ENCODE measurements around the gene SNAI1. TPM values are rescaled to one million over a fixed set of nuclear protein-coding genes. Genes with fewer than 3 reads are reported as not detected.
"Not testable (repeated sequence)": the region's sequence is repeated elsewhere in the genome, so short reads cannot be mapped to it uniquely, and the experiment has no call there.

The SNAI1 gene
- polyA plus RNA-seq, 3 donors from 2014 or later = 0.36 to 0.68 TPM; not detected in 1

DNA sequence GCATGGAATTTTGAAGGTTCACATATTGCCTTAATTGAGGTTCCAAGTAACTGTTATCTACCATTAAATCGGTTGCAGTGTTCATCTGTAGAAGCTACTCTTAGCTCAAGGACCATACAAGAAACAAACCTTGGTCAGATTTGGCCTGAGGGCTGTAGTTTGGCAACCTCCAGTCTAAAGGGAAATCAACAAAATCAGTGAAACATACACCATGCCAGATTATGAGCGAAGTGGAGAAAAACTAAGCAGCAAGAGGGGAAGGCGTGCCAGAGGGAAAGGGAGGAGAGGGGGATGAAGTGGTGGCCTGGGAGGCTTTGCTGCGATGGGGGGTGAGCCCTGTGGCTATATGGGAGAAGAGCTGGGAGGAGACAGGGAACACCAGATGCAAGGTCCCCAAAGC is 8.8 kb upstream of the SNAI1 start:
- Mint-ChIP-seq H3K9me3 (no peaks in the 10 kb centered on the region), H3K27me3 (ENCODE audit: low read depth in 3 of 3) (no peaks in the 10 kb centered on the region), H3K4me1 (peaks cover 0 to 5% of the 10 kb centered on the region in 2 donors), H3K27ac (no peak overlapping the region), H3K36me3 (no peaks in the 10 kb centered on the region), H3K4me3 (no peak overlapping the region)
- DNase-seq = no peak

- no peak overlapping the region for H3K27ac Mint-ChIP-seq
- H3K36me3 Mint-ChIP-seq = no peaks in the 10 kb centered on the region
- no peak overlapping the region for H3K4me3 Mint-ChIP-seq
- H3K9me3 Mint-ChIP-seq = no peaks in the 10 kb centered on the region
- H3K4me1 Mint-ChIP-seq = peaks cover 9% of the 10 kb centered on the region in 2 donors
- no peak for DNase-seq
- peaks cover 0 to 2% (median under 1%) of the 10 kb centered on the region in 3 donors for H3K27me3 Mint-ChIP-seq (ENCODE audit: low read depth in 3 of 3)
Observed at GRCh38 chr20:49976542-49976941, 6.2 kb upstream of the SNAI1 start.

- DNase-seq; H3K36me3 Mint-ChIP-seq; H3K4me3 Mint-ChIP-seq; H3K9me3 Mint-ChIP-seq; H3K27ac Mint-ChIP-seq; H3K27me3 Mint-ChIP-seq (ENCODE audit: low read depth in 3 of 3): not testable (repeated sequence)
- peaks cover 15 to 16% of the 10 kb centered on the region in 2 donors for H3K4me1 Mint-ChIP-seq
Observed at GRCh38 chr20:49977740-49978139, 5.0 kb upstream of the SNAI1 start.

DNA sequence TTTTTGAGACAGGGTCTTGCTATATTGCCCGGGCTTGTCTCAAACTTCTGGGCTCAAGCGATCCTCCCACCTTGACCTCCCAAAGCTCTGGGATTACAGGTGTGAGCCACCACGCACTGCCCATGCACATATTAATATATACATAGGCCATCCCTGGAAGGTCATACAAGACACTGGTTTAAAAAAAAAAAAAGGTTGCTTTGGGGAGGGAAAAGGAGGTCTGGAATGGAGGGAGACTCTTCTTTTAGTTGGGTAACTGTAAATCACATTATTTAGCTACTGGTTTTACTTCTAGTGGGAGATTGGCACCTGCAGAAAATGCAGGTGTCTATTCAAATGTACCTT is 4.1 kb upstream of the SNAI1 start:
- peaks cover 2 to 6% (median 4%) of the 10 kb centered on the region in 3 donors for H3K27me3 Mint-ChIP-seq (ENCODE audit: low read depth in 3 of 3)
- H3K4me1 Mint-ChIP-seq = peaks cover 23 to 24% of the 10 kb centered on the region in 2 donors
- H3K36me3 Mint-ChIP-seq = no peaks in the 10 kb centered on the region
- no peak for DNase-seq
- H3K27ac Mint-ChIP-seq = no peak overlapping the region
- peak overlapping the region in 1 of 5 donors; percentile 27 for H3K4me3 Mint-ChIP-seq
- H3K9me3 Mint-ChIP-seq = no peaks in the 10 kb centered on the region

GRCh38 chr20:49979030-49979832 is 3.5 kb upstream of the SNAI1 start:
- peak; percentile 69 to 73 (median 70) for DNase-seq
- Mint-ChIP-seq H3K4me1 (peaks cover 23 to 28% of the 10 kb centered on the region in 2 donors), H3K4me3 (peak overlapping the region in 2 of 5 donors; percentile 27 to 56), H3K9me3 (no peaks in the 10 kb centered on the region), H3K27me3 (ENCODE audit: low read depth in 3 of 3) (peaks cover 2 to 9% (median 4%) of the 10 kb centered on the region in 3 donors), H3K36me3 (no peaks in the 10 kb centered on the region), H3K27ac (peak overlapping the region in 2 of 6 donors; percentile 30 to 74)

GRCh38 chr20:49980140-49981008 is 2.4 kb upstream of the SNAI1 start:
- H3K4me1 Mint-ChIP-seq = peaks cover 23 to 30% of the 10 kb centered on the region in 2 donors

DNA sequence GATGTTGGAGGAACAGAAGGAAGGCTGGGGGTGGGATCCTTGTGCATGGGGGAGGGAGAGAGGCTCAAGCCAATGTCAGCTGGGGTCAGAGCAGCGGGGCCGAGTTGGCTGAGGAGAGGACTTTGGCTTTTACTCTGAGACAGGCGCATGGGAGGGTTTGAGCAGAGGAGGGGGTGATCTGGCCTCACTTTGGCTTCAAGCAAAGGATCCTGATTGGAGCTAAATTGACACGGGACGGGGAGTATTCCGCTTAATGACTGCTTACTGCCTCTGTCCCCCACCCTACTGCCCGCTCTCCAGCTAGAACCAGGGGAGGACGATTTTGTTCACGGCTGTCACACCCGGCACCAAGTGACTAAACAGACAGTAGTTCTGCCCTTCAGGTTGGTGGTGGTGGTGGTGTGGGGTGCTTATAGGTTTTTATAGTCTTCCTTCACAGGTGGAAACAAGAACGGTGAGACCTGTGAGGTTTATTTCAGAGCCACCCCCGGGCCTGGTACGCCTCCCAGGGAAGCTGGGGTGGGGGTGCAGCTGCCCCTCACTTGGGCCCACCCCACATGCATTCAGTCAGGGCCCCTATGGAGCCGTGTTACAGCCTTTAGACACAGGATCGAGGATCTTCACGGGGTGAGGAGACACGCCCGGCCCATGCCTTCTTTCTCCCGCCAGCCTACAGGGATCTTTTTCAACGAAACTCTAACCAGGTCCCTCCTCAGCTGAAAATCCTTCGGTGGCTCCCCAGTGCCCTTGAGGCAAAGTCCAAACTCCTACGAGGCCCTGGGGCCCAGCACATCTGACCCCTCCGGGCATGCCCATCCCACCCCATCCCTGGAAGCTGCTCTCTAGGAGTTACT is 1.3 kb upstream of the SNAI1 start:
- Mint-ChIP-seq H3K27me3 (ENCODE audit: low read depth in 3 of 3) (peaks cover 2 to 13% (median 7%) of the 10 kb centered on the region in 3 donors), H3K36me3 (no peaks in the 10 kb centered on the region), H3K4me3 (peak overlapping the region; percentile 44 to 69 (median 62)), H3K4me1 (peaks cover 23 to 30% of the 10 kb centered on the region in 2 donors), H3K9me3 (no peaks in the 10 kb centered on the region), H3K27ac (peak overlapping the region in 3 of 6 donors; percentile 6 to 48 (median 7))
- DNase-seq = no peak

More at GRCh38 chr20:49980140-49981008, 2.4 kb upstream of the SNAI1 start:
- Mint-ChIP-seq H3K27me3 (ENCODE audit: low read depth in 3 of 3) (peaks cover 2 to 13% (median 7%) of the 10 kb centered on the region in 3 donors), H3K9me3 (no peaks in the 10 kb centered on the region), H3K36me3 (no peaks in the 10 kb centered on the region), H3K27ac (peak overlapping the region in 2 of 6 donors; percentile 42 to 50), H3K4me3 (no peak overlapping the region)
- DNase-seq = no peak

GRCh38 chr20:49982072-49982345 is 771 bp upstream of the SNAI1 start:
- H3K4me1 Mint-ChIP-seq = peaks cover 23 to 30% of the 10 kb centered on the region in 2 donors
- peak overlapping the region in 5 of 6 donors; percentile 48 to 79 (median 64) for H3K27ac Mint-ChIP-seq
- no peak for DNase-seq
- peak overlapping the region; percentile 44 to 69 (median 62) for H3K4me3 Mint-ChIP-seq
- no peaks in the 10 kb centered on the region for H3K36me3 Mint-ChIP-seq
- no peaks in the 10 kb centered on the region for H3K9me3 Mint-ChIP-seq
- H3K27me3 Mint-ChIP-seq (ENCODE audit: low read depth in 3 of 3) = peaks cover 2 to 13% (median 10%) of the 10 kb centered on the region in 3 donors

- Mint-ChIP-seq H3K27ac (peak overlapping the region in 4 of 6 donors; percentile 45 to 78 (median 72)), H3K4me1 (peaks cover 23 to 30% of the 10 kb centered on the region in 2 donors), H3K4me3 (peak overlapping the region; percentile 71 to 76 (median 76)), H3K9me3 (no peaks in the 10 kb centered on the region), H3K27me3 (ENCODE audit: low read depth in 3 of 3) (peaks cover 4 to 13% (median 11%) of the 10 kb centered on the region in 3 donors), H3K36me3 (no peaks in the 10 kb centered on the region)
- DNase-seq = no peak
Observed at GRCh38 chr20:49983123-49983847, 505 bp downstream of the SNAI1 start.

- Mint-ChIP-seq H3K9me3 (no peaks in the 10 kb centered on the region), H3K36me3 (no peaks in the 10 kb centered on the region), H3K4me3 (peak overlapping the region in 4 of 5 donors; percentile 66 to 76 (median 74)), H3K27ac (peak overlapping the region in 1 of 6 donors; percentile 83), H3K4me1 (peaks cover 23 to 25% of the 10 kb centered on the region in 2 donors), H3K27me3 (ENCODE audit: low read depth in 3 of 3) (peaks cover 4 to 14% (median 11%) of the 10 kb centered on the region in 3 donors)
- DNase-seq = no peak
Observed at GRCh38 chr20:49983848-49984408, 1.1 kb downstream of the SNAI1 start.

DNA sequence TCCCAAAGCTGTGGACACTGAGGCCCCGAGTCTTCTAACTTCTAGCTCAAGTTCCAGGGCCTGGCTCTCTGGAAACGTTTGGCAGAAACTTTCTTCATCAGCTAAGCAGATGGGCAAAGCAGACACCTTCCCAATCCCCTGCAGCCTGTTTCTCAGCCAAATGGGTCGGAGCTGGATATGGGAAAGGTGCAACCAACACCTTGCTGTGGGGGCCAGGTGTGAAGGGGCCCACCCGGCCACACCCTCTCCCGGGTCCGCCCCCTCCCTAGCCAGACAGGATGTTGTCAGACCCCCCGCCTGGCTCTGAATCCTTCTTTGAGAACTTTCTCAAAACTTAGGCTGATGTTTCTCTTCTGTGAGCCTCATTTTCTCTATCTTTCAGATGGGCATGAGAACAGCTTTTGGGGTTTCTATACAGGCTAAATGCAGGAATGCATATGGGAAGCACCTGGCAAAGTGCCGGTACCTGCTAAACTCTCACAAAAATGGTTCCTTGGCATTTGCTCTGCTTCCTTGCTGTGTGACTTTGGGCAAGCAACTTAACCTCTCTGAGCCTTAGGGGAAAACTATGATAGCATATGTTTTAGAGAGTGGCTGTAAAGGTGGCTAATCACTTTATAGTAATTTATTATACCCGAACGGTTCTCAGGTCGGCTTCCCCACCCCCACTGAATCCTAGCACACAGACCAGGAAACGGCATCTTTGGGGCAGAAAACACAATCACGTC is 1.8 kb downstream of the SNAI1 start:
- H3K4me3 Mint-ChIP-seq = peak overlapping the region in 3 of 5 donors; percentile 2 to 42 (median 40)
- peaks cover 22 to 23% of the 10 kb centered on the region in 2 donors for H3K4me1 Mint-ChIP-seq
- H3K36me3 Mint-ChIP-seq = no peaks in the 10 kb centered on the region
- no peak overlapping the region for H3K27ac Mint-ChIP-seq
- no peak for DNase-seq
- no peaks in the 10 kb centered on the region for H3K9me3 Mint-ChIP-seq
- peaks cover 4 to 16% (median 11%) of the 10 kb centered on the region in 3 donors for H3K27me3 Mint-ChIP-seq (ENCODE audit: low read depth in 3 of 3)

DNA sequence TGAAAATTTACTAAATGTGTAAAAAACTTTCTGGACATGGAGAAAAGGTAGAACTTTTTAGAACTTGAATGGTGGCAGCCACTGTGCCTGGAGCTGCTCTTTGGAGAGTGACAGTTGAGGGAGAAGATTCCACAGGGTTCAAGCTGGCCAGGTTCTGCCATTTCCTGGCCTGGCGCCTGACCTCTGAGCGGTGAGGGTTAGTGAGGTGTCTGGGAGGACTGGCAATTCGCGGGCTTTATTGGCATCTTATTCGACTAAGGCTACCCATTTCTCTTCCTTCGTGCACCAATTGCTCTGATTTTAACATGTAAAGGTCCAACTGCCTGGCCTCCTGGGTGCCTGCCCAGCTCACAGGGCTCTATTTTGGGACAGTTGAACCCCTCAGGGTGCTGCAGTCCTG is 2.4 kb downstream of the SNAI1 start:
- Mint-ChIP-seq H3K27me3 (ENCODE audit: low read depth in 3 of 3) (peaks cover 4 to 16% (median 11%) of the 10 kb centered on the region in 3 donors), H3K4me3 (no peak overlapping the region), H3K9me3 (no peaks in the 10 kb centered on the region), H3K27ac (no peak overlapping the region), H3K4me1 (peaks cover 18 to 21% of the 10 kb centered on the region in 2 donors), H3K36me3 (no peaks in the 10 kb centered on the region)
- no peak for DNase-seq

Measured in immature natural killer cell (primary cell).